ENCODE measurements around the gene PSMD1.

Gene PSMD1

DNA sequence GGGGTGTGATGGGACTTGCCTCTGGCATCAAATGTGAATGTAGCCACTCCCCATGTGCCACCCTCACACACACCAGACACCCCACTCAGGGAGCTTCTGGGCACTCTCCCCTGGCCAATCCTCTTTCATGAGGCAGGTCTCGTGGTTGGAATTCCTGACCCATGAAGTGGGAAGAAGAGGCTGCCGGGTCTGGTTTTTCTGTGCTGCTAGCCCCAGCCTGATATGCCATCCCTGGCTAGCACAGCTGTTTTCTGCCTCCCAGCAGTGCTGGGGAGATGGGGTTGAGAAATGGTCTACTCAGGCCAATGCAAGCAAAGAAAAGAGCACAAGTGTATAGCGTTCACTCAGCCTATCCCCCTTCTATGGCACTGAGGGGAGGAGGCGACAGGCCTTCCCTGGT, 20.5 kb upstream of the PSMD1 start:
- no CpG with 5 or more reads among the region's 4 CpGs for WGBS (ENCODE audit: insufficient coverage, insufficient read length)
- H3K9me3 ChIP-seq (ENCODE audit: control insufficient read depth, insufficient read depth, low read length): no peaks in the 10 kb centered on the region
- H3K4me1 ChIP-seq (ENCODE audit: control insufficient read depth, insufficient read depth, low read length): peaks cover 1% of the 10 kb centered on the region; the same call in 1 of the 2 replicates
- H3K4me3 ChIP-seq (ENCODE audit: low read length): no peak overlapping the region
- no peak overlapping the region for H3K27ac ChIP-seq (ENCODE audit: low read length)
- H3K27me3 ChIP-seq (ENCODE audit: control insufficient read depth, insufficient read depth, low read length): peaks cover 23% of the 10 kb centered on the region
- H3K36me3 ChIP-seq (ENCODE audit: control insufficient read depth, insufficient read depth, low read length): no peaks in the 10 kb centered on the region
- no peak for DNase-seq (ENCODE audit: low read depth, low spot score)

DNA sequence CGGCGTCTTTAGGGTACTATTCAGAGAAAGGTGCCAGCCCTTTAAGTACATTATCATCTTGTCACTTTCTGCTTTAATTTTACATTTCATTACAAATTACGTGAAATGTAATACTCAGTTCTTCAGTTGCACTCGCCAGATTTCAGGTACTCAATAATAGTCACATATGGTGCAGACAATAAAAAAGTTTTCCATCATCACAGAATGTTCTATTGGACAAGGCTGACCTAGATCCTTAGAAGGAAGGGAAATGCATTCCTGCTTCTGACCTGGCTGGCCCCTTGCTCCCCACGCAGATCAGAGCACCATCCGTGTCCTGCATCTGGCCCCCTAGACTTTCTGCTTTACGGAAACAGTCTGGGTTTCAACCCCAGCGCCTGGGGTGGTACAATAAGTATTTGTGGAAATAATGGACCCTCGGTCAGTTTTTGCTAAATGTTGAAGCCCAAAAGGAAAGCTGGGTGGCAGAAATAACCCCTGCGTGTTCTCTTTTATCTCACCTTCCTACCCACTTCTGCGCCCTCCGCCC, 20.0 kb upstream of the PSMD1 start:
- H3K27ac ChIP-seq (ENCODE audit: low read length): no peak overlapping the region
- no peak overlapping the region for H3K4me3 ChIP-seq (ENCODE audit: low read length)
- peaks cover 1% of the 10 kb centered on the region; the same call in 1 of the 2 replicates for H3K4me1 ChIP-seq (ENCODE audit: control insufficient read depth, insufficient read depth, low read length)
- peaks cover 23% of the 10 kb centered on the region for H3K27me3 ChIP-seq (ENCODE audit: control insufficient read depth, insufficient read depth, low read length)
- no peak for DNase-seq (ENCODE audit: low read depth, low spot score)
- H3K36me3 ChIP-seq (ENCODE audit: control insufficient read depth, insufficient read depth, low read length): no peaks in the 10 kb centered on the region
- WGBS (ENCODE audit: insufficient coverage, insufficient read length): no CpG with 5 or more reads among the region's 12 CpGs
- no peaks in the 10 kb centered on the region for H3K9me3 ChIP-seq (ENCODE audit: control insufficient read depth, insufficient read depth, low read length)

DNA sequence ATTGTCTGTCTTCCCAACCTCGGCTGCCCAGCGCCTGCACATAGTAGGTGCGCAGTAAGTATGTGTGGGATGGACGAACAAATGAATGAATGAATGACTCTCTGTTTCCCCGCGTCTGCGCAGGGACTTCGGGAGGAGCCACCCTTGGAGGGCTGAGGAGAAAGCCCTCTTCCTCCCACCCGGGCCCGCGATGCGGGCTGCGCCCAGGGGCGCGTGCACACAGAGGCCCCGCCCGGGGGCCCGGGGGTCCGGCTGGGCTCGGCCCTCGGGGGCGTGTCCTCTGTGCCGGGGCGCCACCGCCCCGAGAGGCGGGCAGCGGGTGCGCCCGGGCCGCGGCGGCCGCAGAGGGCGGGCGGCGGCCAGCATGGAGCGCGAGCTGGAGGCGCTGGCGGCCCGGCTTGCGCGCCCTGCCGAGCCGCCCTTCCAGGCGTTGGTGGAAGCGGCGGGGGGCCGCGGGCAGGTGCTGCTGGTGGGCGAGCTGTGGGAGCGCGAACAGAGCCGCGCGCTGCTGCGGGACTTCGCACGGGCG, 19.4 kb upstream of the PSMD1 start, which contains the start of gene C2orf72:
Gene C2orf72, plus strand, starts transcription at position 322 of the 529 bp plus-strand sequence. Its CDS starts 43 bp downstream, at position 365.
- peaks cover 23% of the 10 kb centered on the region for H3K27me3 ChIP-seq (ENCODE audit: control insufficient read depth, insufficient read depth, low read length)
- no peak within 1 kb of the TSS for H3K27ac ChIP-seq (ENCODE audit: low read length)
- H3K4me3 ChIP-seq (ENCODE audit: low read length): peak within 1 kb of the TSS; percentile 56; the same call in 1 of the 2 replicates
- H3K9me3 ChIP-seq (ENCODE audit: control insufficient read depth, insufficient read depth, low read length): no peaks in the 10 kb centered on the region
- WGBS (ENCODE audit: insufficient coverage, insufficient read length): no CpG with 5 or more reads among the region's 61 CpGs
- no peak for DNase-seq (ENCODE audit: low read depth, low spot score)
- no peaks in the 10 kb centered on the region for H3K36me3 ChIP-seq (ENCODE audit: control insufficient read depth, insufficient read depth, low read length)
- H3K4me1 ChIP-seq (ENCODE audit: control insufficient read depth, insufficient read depth, low read length): peaks cover 1% of the 10 kb centered on the region; the same call in 1 of the 2 replicates

DNA sequence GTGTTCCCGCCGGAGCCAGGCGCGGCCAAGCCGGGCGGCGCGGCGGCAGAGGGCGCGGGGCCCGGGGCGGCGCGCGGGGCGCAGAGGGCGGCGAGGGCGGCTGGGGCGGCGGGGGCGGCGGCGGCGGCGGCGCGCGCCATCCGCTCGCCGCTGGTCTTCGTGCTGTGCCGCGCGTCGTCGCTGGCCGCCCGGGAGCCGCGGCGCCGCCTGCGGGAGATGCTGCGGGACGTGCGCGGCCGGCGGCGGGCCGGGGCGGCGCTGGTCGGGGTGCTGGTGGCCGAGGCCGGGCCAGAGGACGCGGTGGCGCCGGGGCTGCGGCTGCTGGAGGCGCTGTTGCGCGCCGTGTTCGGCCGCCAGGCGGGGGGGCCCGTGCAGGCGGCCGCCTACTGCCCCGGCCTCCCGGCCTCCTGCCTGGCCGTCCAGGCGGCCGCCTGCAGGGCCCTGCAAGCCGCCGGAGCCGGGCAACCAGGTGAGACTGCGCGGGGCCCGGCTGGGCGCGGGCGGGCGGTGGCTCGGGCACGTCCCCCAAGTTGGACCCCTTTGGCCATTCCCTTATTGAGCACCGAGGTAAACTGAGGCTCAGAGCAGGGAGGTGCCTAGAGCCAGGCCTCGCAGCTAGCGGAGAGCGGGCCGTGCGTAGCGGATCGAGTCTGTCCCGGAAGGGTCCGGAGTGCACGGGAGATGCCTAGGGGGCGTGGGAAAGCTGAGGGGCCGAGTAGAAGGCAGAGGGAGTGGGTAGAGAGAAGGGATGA, 18.8 kb upstream of the PSMD1 start:
- DNase-seq (ENCODE audit: low read depth, low spot score): no peak
- H3K27ac ChIP-seq (ENCODE audit: low read length): no peak overlapping the region
- no peaks in the 10 kb centered on the region for H3K36me3 ChIP-seq (ENCODE audit: control insufficient read depth, insufficient read depth, low read length)
- H3K4me1 ChIP-seq (ENCODE audit: control insufficient read depth, insufficient read depth, low read length): peaks cover 1% of the 10 kb centered on the region; the same call in 1 of the 2 replicates
- peaks cover 23% of the 10 kb centered on the region for H3K27me3 ChIP-seq (ENCODE audit: control insufficient read depth, insufficient read depth, low read length)
- WGBS (ENCODE audit: insufficient coverage, insufficient read length): no CpG with 5 or more reads among the region's 104 CpGs
- H3K4me3 ChIP-seq (ENCODE audit: low read length): peak overlapping the region; percentile 56; the same call in 1 of the 2 replicates
- no peaks in the 10 kb centered on the region for H3K9me3 ChIP-seq (ENCODE audit: control insufficient read depth, insufficient read depth, low read length)

DNA sequence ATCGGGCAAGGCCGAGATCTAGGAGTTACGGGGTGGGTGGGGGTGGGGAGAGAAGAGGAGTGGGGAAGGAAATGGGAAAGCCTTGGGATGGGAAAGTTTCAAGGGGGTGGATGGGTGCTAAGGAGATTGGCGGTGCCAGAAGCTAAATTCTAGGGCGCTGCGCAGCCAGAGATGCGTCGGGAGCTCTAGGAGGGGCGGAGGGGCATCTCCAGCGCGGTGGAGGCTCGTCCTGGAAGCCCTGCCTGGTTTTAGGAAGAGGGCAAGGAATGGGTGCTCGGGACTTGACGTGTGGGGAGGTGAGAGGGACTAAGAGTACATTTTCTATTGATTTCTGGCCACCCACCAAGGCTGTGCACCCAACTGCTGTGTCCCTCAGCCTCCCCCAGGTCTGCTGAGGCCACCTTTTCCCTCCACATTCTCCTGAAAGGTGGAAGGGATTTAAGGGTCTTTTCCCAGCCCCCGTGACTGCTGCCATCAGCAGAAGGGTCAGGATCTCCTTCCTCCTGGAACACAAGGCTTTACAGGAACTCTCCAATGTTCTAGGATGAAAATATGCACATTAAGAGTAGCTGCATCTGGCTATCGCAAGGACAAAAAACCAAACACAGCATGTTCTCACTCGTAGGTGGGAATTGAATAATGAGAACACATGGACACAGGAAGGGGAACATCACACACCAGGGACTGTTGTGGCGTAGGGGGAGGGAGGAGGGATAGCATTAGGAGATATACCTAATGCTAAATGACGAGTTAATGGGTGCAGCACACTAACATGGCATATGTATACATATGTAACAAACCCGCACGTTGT, 18.0 kb upstream of the PSMD1 start:
- no peaks in the 10 kb centered on the region for H3K36me3 ChIP-seq (ENCODE audit: control insufficient read depth, insufficient read depth, low read length)
- DNase-seq (ENCODE audit: low read depth, low spot score): no peak
- H3K4me1 ChIP-seq (ENCODE audit: control insufficient read depth, insufficient read depth, low read length): peaks cover 1% of the 10 kb centered on the region; the same call in 1 of the 2 replicates
- WGBS (ENCODE audit: insufficient coverage, insufficient read length): no CpG with 5 or more reads among the region's 21 CpGs
- H3K27ac ChIP-seq (ENCODE audit: low read length): no peak overlapping the region
- peaks cover 23% of the 10 kb centered on the region for H3K27me3 ChIP-seq (ENCODE audit: control insufficient read depth, insufficient read depth, low read length)
- no peaks in the 10 kb centered on the region for H3K9me3 ChIP-seq (ENCODE audit: control insufficient read depth, insufficient read depth, low read length)
- H3K4me3 ChIP-seq (ENCODE audit: low read length): peak overlapping the region; percentile 34; the same call in 1 of the 2 replicates

DNA sequence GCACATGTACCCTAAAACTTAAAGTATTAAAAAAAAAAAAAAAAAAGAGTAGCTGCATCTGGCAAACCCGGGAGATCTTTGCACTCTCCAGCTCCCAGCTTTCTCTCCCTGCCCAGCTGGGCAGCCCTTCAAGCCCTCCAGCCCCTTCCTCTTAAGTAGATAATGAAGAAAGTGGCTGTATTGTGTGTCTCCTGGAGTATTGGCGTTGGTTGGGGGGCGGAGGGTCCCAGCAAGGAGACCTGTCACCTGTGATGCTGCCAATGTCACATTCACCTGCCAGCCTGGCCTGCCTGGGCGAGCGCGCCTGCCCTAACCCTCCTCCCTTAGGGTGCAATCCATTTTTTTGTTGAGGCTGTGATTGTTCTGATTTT, 17.4 kb upstream of the PSMD1 start:
- Histone ChIP-seq H3K4me3 (ENCODE audit: low read length) (no peak overlapping the region), H3K4me1 (ENCODE audit: control insufficient read depth, insufficient read depth, low read length) (peaks cover 1% of the 10 kb centered on the region; the same call in 1 of the 2 replicates), H3K27ac (ENCODE audit: low read length) (no peak overlapping the region), H3K36me3 (ENCODE audit: control insufficient read depth, insufficient read depth, low read length) (no peaks in the 10 kb centered on the region), H3K9me3 (ENCODE audit: control insufficient read depth, insufficient read depth, low read length) (no peaks in the 10 kb centered on the region), H3K27me3 (ENCODE audit: control insufficient read depth, insufficient read depth, low read length) (peaks cover 23% of the 10 kb centered on the region)
- no peak for DNase-seq (ENCODE audit: low read depth, low spot score)
- no CpG with 5 or more reads among the region's 6 CpGs for WGBS (ENCODE audit: insufficient coverage, insufficient read length)

DNA sequence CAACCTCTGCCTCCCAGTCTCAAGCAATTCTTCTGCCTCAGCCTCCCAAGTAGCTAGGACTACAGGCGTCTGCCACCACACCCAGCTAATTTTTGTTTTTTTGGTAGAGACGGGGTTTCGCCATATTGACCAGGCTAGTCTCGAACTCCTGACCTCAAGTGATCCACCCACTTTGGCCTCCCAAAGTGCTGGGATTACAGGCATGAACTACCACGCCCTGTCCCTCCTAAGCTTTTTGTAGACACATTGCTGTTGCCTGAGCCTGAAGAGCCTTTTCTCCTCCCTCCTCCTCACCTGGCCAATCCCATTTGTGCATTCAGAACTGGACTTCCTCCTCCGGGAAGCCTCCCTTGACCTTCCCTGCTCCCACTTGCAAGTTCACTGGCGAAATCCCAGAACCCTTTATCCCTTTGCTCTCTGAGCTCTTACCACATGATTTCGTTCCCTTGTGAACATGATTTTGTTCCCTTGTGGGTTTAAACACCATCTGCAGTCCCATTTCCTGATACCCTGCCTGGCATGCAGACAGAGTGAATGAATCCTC, 16.8 kb upstream of the PSMD1 start:
- no peaks in the 10 kb centered on the region for H3K9me3 ChIP-seq (ENCODE audit: control insufficient read depth, insufficient read depth, low read length)
- no peak for DNase-seq (ENCODE audit: low read depth, low spot score)
- H3K36me3 ChIP-seq (ENCODE audit: control insufficient read depth, insufficient read depth, low read length): no peaks in the 10 kb centered on the region
- no peak overlapping the region for H3K27ac ChIP-seq (ENCODE audit: low read length)
- peaks cover 1% of the 10 kb centered on the region; the same call in 1 of the 2 replicates for H3K4me1 ChIP-seq (ENCODE audit: control insufficient read depth, insufficient read depth, low read length)
- peaks cover 23% of the 10 kb centered on the region for H3K27me3 ChIP-seq (ENCODE audit: control insufficient read depth, insufficient read depth, low read length)
- H3K4me3 ChIP-seq (ENCODE audit: low read length): no peak overlapping the region
- no CpG with 5 or more reads among the region's 8 CpGs for WGBS (ENCODE audit: insufficient coverage, insufficient read length)

DNA sequence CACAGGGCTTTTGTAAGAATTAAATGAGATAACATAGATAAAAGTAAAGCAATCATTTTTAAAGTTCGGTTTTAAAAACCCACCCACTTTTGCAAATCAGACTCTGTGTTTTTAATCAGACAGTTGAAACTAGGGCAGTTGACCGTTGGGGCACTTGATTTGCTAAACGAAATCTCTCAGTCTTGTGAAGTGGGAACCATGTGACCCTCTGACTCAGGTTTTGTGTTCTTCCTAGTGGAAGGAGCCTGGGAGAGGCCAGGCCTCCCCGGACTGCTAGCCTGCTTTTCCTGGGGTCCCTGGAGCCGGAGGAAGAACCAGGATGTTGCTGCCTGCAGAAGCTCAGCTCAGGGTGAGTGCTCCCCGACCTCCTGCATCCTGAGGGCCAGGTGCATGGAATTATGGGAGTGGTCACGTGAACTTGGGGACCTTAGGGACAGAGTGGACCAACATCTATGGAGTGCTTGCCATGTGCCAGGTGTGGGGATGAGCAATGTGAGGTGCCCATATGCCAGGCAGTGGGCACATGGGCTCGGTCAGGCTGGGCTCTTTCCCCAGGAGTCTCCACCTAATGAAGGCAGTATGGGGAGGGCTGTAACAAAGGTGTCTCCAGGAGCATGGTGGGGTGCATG, 15.5 kb upstream of the PSMD1 start:
- Histone ChIP-seq H3K36me3 (ENCODE audit: control insufficient read depth, insufficient read depth, low read length) (no peaks in the 10 kb centered on the region), H3K9me3 (ENCODE audit: control insufficient read depth, insufficient read depth, low read length) (no peaks in the 10 kb centered on the region), H3K4me1 (ENCODE audit: control insufficient read depth, insufficient read depth, low read length) (peaks cover 1% of the 10 kb centered on the region; the same call in 1 of the 2 replicates), H3K4me3 (ENCODE audit: low read length) (no peak overlapping the region), H3K27ac (ENCODE audit: low read length) (no peak overlapping the region), H3K27me3 (ENCODE audit: control insufficient read depth, insufficient read depth, low read length) (peaks cover 20% of the 10 kb centered on the region)
- no CpG with 5 or more reads among the region's 8 CpGs for WGBS (ENCODE audit: insufficient coverage, insufficient read length)
- DNase-seq (ENCODE audit: low read depth, low spot score): no peak

DNA sequence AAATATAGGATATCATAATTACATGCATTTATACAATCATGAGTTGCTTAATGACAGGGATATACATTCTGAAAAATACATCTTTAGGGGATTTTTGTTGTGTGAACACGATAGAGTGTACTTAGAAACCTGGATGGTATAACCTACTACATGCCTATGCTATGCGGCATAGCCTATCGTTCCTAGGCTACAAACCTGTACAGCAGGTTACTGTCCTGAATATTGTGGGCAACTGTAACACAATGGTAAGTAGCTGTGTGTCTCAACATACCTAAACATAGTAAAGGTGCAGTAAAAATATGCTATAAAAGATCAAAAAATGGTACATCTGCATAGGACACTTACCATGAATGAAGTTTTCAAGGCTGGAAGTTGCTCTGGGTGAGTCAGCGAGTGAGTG, 12.9 kb upstream of the PSMD1 start:
- WGBS (ENCODE audit: insufficient coverage, insufficient read length): no CpG with 5 or more reads among the region's 4 CpGs
- Histone ChIP-seq H3K4me1 (ENCODE audit: control insufficient read depth, insufficient read depth, low read length) (no peaks in the 10 kb centered on the region), H3K27ac (ENCODE audit: low read length) (no peak overlapping the region), H3K9me3 (ENCODE audit: control insufficient read depth, insufficient read depth, low read length) (no peaks in the 10 kb centered on the region), H3K36me3 (ENCODE audit: control insufficient read depth, insufficient read depth, low read length) (no peaks in the 10 kb centered on the region), H3K27me3 (ENCODE audit: control insufficient read depth, insufficient read depth, low read length) (peaks cover 2% of the 10 kb centered on the region), H3K4me3 (ENCODE audit: low read length) (no peak overlapping the region)
- no peak for DNase-seq (ENCODE audit: low read depth, low spot score)
